Lower lobe of right lung (tissue), 2 donors: ENCODE measurements around the gene LHB. TPM values are rescaled to one million over a fixed set of nuclear protein-coding genes. Genes with fewer than 3 reads are reported as not detected.

ENCODE experiments used
- ATAC-seq, 2 donors: fragments of 200-7000 bp; cut with Tn5 transposase; one replicate each; pipeline ENCODE4 v1.9.1; 2020 to 2022; ENCODE audit warnings: mild to moderate bottlenecking in 2 of 2, moderate library complexity in 2 of 2
- DNase-seq: peaks from one replicate; pipeline ENCODE4 v3.0.0-alpha.2; 2020
- H3K27ac ChIP-seq: fragments of 200-600 bp; one replicate; pipeline ENCODE4 v1.8.0; 2022
- H3K27me3 ChIP-seq: fragments of 200-600 bp; one replicate; pipeline ENCODE4 v1.8.0; 2022; ENCODE audit warnings: low read depth
- H3K36me3 ChIP-seq: fragments of 200-600 bp; one replicate; pipeline ENCODE4 v1.8.0; 2022; ENCODE audit warnings: mild to moderate bottlenecking
- H3K4me1 ChIP-seq: fragments of 200-600 bp; one replicate; pipeline ENCODE4 v1.8.0; 2022
- H3K4me3 ChIP-seq: fragments of 200-600 bp; one replicate; pipeline ENCODE4 v1.8.0; 2022; ENCODE audit warnings: mild to moderate bottlenecking
- H3K9me3 ChIP-seq: fragments of 200-600 bp; one replicate; pipeline ENCODE4 v1.8.0; 2022
- CTCF ChIP-seq: fragments of 200-600 bp; IDR thresholded peaks from one replicate; pipeline ENCODE4 v1.8.0; 2022; ENCODE audit warnings: antibody characterized with exemption, mild to moderate bottlenecking
- intact Hi-C: fragments of 100-400 bp; cut with DNase I; formaldehyde crosslinking; loops from one replicate; pipeline ENCODE4 v1.11.0; 2022
- long read RNA-seq: library from polyadenylated mRNA; unstranded; transcript quantifications from one replicate; pipeline ENCODE4 v2.0.0, GENCODE V29; 2021
- total RNA-seq: library from RNA; stranded (reverse); fragmentation: NEBNext Ultra II Directional; extraction: Animal tissue kit (Norgen Biotek cat#: 25700); gene quantifications from one replicate; pipeline ENCODE4 v1.2.1, GENCODE V29; 2021
- donor health status: DM: no; HTN: yes; CAD: no; lungs with severe emphysema.

The LHB gene
- total RNA-seq: not detected
- long read RNA-seq: 0 reads

GRCh38 chr19:49017041-49017665, at the start of gene LHB:
TSS of gene LHB (minus strand) at chr19:49017091. CDS start at chr19:49017081, 10 bp downstream.
- Histone ChIP-seq H3K27me3 (peaks cover 7% of the 10 kb centered on the region), H3K9me3 (no peaks in the 10 kb centered on the region), H3K4me1 (peaks cover 21% of the 10 kb centered on the region), H3K36me3 (peaks cover 25% of the 10 kb centered on the region), H3K27ac (no peak within 1 kb of the TSS), H3K4me3 (peak within 1 kb of the TSS; percentile 54)
- no peak for ATAC-seq
- intact Hi-C loops: no loop called here
- TF ChIP-seq CTCF: no peak
- DNase-seq: no peak

DNA sequence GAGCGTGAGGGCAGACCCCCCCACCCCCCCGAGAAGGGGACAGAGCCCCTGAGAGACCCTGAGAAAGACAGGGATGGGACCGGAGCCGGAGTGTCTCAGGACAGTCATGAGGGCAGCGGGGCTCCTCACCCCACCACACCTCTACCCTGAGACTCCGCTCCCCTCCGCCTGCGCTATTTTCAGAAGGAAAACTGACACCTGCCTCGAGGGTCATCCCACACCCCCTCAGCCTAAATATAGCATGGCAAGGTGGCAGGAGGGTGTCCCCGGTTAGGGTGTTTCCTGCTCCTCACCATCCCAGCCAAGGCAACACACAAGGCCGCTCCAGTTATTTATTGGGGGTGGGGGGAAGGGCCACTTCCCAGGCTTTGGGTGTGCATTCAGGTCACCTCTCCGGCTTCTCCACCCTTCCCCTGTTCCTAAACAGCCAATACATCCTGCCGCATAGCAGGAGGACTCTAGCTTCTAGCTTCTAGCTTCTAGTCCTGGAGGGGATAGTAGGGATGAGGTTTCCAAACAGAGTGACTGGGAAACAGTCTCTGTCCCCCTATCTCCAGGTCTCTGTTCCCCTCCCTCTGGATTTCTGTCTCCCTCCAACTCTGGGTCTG, 49.1 kb upstream of the LHB start:
- H3K9me3 ChIP-seq: no peaks in the 10 kb centered on the region
- no peak overlapping the region for H3K27ac ChIP-seq
- DNase-seq: no peak
- intact Hi-C loops: no loop called here
- H3K4me3 ChIP-seq: no peak overlapping the region
- no peak for TF ChIP-seq CTCF
- ATAC-seq: no peak
- no peaks in the 10 kb centered on the region for H3K4me1 ChIP-seq
- H3K36me3 ChIP-seq: no peaks in the 10 kb centered on the region
- peaks cover 44% of the 10 kb centered on the region for H3K27me3 ChIP-seq

DNA sequence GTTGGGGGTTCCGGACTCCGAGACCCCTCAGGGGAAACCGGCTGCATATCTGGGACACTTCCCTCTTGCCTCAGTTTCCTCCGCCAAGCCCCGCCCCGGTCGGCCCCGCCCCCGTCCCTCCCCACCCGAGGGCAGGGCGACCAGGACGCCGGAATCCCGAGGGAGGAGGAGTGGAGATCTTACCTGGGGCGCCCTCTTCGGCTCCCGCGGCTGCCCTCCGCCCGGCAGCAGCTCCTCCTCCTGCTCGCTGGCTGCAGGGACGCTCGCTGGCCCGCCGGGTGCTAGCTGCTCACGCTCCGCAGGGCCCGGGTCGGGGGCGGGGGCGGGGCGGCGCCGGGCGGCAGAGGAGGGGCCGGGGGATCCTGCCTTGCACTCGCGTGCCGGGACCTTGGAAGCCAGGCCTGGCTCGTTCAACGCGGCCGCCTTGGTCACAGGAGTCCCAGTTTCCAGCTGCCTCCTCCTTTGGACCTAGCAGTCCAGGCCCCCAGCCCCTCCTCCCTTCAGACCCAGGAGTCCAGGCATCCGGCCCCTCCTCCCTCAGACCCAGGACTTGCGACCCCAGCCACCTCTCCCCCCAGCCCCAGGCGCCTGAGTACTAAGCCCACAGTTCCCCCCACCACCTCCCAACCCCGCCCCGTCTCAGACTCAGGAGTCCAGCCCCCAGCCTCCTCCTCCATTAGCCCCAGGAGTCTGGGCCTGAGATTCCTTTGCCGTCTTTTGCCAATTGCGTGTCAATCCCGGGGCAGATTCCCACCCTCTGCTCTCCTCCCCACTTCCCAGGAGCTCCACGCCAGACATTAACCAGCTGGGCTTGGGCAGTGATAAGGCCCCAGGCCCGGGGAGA, 48.1 kb upstream of the LHB start, which contains the start of gene NTF4:
Gene NTF4, minus strand, starts transcription at position 51 of the 844 bp plus-strand sequence. CDS start 2,821 bp downstream, outside the sequence.
- Histone ChIP-seq H3K36me3 (no peaks in the 10 kb centered on the region), H3K4me3 (peak within 1 kb of the TSS; percentile 39), H3K27me3 (peaks cover 36% of the 10 kb centered on the region), H3K4me1 (no peaks in the 10 kb centered on the region), H3K9me3 (no peaks in the 10 kb centered on the region), H3K27ac (peak within 1 kb of the TSS; percentile 24)
- peak; percentile 58 for DNase-seq
- TF ChIP-seq CTCF: no peak
- intact Hi-C loops: no loop called here
- ATAC-seq: peak; percentile 77 to 90

- Histone ChIP-seq H3K4me3 (peak overlapping the region; percentile 39), H3K4me1 (no peaks in the 10 kb centered on the region), H3K27me3 (peaks cover 36% of the 10 kb centered on the region), H3K36me3 (no peaks in the 10 kb centered on the region), H3K9me3 (no peaks in the 10 kb centered on the region), H3K27ac (peak overlapping the region; percentile 24)
- ATAC-seq (peak; percentile 85 to 88), DNase-seq (peak; percentile 68)
- no peak for TF ChIP-seq CTCF
- intact Hi-C loops: no loop called here
Measured at GRCh38 chr19:49064029-49064629, 47.2 kb upstream of the LHB start.

DNA sequence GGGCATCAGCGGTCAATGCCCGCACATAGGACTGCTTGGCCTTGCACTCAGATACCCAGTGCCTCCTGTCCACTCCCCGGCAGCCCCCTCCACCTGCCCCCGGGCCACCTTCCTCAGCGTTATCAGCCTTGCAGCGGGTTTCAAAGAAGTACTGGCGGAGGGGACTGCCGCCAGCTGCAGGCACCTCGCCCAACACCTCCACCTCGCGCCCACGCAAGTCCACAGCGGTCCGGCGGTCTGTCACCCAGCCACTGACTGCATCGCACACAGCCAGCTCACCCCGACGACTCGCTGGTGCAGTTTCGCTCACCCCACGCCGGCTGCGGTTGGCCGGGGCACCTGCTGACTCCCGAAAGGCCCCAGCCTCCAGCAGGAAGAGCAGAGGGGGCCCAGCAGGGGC, 44.6 kb upstream of the LHB start:
- H3K4me3 ChIP-seq: no peak overlapping the region
- no peak for DNase-seq
- peaks cover 16% of the 10 kb centered on the region for H3K4me1 ChIP-seq
- H3K27ac ChIP-seq: no peak overlapping the region
- H3K36me3 ChIP-seq: no peaks in the 10 kb centered on the region
- ATAC-seq: no peak
- intact Hi-C loops: no loop called here
- H3K9me3 ChIP-seq: no peaks in the 10 kb centered on the region
- TF ChIP-seq CTCF: no peak
- peaks cover 43% of the 10 kb centered on the region for H3K27me3 ChIP-seq
